Forelimb muscle (tissue), 1 donor: Measurements from ENCODE around the gene TEAD3. TPM values are rescaled to one million over a fixed set of nuclear protein-coding genes. Genes with fewer than 3 reads are reported as not detected.
"Not testable (repeated sequence)": the region's sequence is repeated elsewhere in the genome, so short reads cannot be mapped to it uniquely, and the experiment has no call there.

Source experiments
- DNase-seq: peaks from one replicate; pipeline ENCODE4 v3.0.0-alpha.2; 2013; ENCODE audit warnings: low read depth
- polyA plus RNA-seq: library from polyadenylated mRNA; unstranded; fragments of 120-200 nt; gene quantifications from one replicate; pipeline ENCODE4 v1.2.1, GENCODE V29; 2013; ENCODE audit not compliant: insufficient read length

The TEAD3 gene
- polyA plus RNA-seq: 75.7 TPM

GRCh38 chr6:35496841-35497570, at the start of gene TEAD3:
Gene TEAD3 (minus strand): TSS chr6:35497079.
- no peak for DNase-seq

GRCh38 chr6:35544769-35545361, 48.0 kb upstream of the TEAD3 start:
- no peak for DNase-seq

DNA sequence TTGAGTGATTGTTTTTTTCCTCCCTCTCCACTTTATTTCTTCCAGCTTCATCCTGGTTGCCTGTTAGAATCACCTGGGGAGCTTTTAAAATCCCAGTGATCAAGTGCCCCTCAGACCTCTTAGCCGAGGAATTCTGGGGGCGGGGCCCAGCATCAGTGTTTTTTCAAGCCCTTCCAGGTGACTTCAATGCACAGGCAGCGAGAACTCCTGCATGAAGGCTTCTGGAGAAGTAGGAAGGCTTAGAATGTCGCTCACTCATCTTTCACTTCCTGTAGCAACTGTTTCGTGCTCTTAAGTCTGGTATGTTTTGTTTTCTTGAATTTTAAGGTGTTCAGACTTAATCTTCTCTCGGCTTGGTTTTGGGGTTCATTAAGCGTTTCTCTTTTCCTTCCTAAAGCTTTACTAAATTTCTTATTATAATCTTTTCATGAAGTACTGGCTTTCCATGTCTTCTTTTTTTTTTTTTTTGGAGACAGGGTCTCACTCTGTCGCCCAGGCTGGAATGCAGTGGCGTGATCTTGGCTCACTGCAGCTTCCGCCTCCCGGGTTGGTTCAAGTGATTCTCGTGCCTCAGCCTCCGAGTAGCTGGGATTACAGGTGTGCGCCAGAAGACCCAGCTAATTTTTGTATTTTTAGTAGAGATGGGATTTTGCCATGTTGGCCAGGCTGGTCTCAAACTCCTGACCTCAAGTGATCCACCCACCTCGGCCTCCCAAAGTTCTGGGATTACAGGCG, 46.7 kb upstream of the TEAD3 start:
- DNase-seq: no peak

DNA sequence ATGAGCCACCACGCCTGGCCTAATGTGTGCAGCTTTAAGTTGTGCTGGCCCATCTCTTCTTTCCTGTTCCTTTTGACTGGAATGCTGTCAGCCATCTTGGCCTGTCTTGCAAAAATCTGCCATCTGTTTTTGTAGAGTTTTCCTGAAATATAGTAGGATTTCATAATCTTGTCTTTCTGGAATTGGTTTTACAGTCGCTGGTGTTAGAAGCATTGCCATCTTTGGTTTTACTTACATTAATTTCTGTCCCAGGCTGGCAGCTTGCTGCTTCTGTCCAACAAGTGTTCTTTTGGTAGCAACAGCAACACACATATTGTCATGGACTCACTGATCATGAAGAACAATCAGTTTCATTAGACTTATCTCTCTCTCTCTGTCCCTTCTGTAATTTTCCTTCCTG, 45.0 kb upstream of the TEAD3 start:
- DNase-seq: no peak

DNA sequence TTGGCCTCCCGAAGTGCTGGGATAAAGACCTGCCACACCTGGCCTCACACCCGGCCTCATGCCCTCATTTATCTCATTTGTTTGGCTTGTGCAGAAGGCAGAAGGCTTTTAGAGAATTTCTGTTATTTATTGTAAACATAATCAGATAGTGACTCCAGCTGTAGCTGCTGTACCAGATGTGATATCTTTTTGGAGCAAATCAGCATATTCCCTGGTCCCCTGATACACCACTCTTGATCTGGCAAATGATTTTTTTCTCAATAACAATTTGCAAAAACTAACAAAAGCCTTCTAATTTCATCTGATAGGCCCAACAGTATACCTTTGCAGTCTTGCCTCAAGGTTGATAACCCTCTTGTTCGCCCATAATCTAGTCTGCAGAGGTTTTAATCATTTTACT, 42.3 kb upstream of the TEAD3 start:
- no peak for DNase-seq

DNA sequence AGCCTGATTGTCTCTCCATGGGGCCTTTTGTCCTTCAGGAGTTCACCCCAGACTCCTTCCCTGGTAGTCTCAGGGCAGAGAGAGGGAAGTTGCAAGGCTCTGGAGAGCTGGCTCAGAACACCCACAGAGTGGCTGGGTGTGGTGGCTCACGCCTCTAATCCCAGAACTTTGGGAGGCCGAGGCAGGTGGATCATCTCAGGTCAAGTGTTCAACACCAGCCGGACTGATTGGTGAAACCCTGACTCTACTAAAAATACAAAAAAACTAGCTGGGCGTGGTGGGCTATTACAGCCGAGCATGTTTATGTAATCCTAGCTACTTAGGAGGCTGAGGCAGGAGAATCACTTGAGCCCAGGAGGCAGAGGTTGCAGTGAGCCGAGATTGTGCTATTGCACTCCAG, 39.0 kb upstream of the TEAD3 start:
- not testable (repeated sequence) for DNase-seq

GRCh38 chr6:35534407-35535170, 37.7 kb upstream of the TEAD3 start:
- no peak for DNase-seq

GRCh38 chr6:35533981-35534380, 37.1 kb upstream of the TEAD3 start:
- DNase-seq: no peak

DNA sequence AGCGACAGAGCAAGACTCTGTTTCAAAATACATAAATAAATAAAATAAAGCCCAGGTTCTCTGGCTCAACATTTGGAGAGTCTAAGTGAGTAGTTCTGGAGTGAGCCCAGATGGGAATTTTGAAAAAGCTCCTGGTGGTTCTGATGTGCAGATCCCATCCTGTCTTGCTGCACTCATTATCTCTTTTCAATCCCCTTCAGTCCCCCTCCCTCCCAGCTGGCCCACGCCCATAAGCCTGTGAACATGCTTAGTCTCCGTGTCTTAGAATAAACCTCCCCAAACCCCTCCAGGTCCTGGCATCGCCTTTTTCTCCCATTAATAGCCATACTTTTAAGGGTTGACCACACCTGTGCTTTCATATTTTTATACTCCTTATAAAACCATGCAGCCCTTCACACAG, 35.2 kb upstream of the TEAD3 start:
- DNase-seq: no peak

GRCh38 chr6:35524380-35525020, 27.6 kb upstream of the TEAD3 start:
- no peak for DNase-seq

DNA sequence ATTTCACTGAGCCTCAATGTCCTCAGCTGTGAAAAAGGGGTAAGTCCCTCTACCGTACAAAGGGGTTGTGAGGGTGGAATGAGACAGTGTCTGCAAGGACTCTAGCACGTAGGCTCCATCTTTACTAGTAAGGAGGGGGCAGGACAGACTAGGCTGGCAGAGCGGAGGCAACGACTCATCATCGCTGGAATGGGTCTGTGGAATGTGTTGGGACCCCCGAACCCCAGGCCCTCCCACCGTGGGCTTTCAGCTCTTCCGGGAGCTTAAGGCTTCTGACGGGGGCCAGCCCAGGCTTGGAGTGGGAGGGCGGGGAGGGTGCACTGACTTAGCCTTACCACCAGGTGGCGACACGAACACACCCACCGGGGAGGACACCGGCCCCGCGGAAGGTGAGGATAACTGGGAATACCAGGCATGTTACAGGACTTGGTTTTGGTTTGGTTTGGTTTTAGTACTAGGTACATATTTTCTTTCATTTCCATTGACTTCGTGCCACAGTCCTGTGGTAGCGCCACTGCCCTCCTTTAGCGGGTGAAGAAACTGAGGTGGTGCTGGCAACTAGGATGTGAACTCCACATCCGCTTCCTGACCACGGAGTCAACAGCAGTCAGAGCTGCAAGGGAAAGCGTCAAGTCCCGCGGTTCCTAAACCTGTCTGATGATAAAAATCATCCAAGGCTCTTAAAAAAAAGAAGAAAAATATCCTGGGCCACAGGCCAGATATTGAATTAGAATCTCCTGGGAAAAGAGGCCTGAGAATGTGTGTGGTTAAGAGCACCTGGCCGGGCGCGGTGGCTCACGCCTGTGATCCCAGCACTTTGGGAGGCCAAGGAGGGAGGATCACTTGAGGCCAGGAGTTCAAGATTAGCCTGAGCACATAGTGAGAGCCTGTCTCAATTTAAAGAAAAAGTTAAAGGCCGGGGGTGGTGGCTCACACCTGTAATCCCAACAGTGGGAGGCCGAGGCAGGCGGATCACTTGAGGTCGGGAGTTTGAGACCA, 26.1 kb upstream of the TEAD3 start:
- no peak for DNase-seq

DNA sequence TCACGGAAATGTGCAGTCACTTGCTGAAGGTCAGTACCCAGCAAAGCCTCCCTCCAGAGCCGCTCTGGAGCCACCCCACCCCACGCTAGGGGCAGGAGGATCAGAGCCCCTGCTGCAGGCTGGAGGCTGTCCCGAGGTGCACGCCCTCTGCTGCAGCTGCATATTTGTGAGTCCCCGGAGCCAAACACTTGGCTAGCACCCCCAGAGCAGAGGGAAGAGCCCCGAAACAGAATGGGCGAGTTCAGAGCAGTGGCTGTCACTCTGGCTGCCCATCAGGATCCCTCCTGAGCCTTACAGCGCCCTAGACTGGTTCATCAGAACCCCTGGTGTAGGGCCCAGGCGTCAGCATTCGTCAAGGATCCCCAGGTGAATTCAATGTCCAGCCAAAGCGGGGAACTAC, 25.3 kb upstream of the TEAD3 start:
- no peak for DNase-seq

DNA sequence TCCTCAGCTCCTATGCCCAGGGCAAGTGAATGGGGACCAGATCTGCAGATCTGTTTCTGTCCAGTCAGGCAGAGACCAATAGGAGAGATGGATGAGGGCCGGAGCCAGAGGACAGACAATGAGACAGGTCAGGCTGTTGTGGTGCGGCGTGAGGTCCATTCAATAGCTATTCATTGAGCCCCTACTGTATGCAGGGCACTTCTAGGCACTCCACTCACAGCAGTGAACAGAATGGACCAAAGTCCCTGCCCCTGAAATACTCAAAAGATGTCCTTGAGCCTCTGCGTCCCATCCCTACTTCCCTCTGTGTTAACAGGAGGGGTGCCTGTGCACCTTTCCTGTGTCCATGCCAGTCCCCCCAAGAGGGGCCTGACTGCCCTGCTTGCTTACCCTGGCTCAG, 24.4 kb upstream of the TEAD3 start:
- no peak for DNase-seq

GRCh38 chr6:35519313-35520015, 22.6 kb upstream of the TEAD3 start:
- DNase-seq: no peak

- DNase-seq: no peak
These were observed 21.9 kb upstream of the TEAD3 start for GRCh38 chr6:35518566-35519312.

DNA sequence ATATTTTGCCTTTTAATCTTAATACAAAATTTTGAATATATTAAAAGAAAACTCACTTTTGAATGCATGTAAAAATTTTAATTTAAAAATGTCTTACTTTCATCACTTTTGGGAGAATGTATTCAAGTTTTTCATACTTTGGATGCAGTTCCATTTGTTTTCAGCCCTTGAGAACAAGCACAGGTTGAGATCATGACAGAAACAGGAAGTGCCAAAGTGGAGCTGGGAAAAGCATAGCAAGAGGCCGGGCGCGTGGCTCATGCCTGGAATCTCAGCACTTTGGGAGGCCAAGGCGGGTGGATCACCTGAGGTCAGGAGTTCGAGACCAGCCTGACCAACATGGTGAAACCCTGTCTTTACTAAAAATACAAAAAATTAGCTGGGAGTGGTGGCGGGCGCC, 21.1 kb upstream of the TEAD3 start:
- not testable (repeated sequence) for DNase-seq

- DNase-seq: no peak
These were observed 19.8 kb upstream of the TEAD3 start for GRCh38 chr6:35516712-35517111.

- DNase-seq: not testable (repeated sequence)
These were observed 19.1 kb upstream of the TEAD3 start for GRCh38 chr6:35515939-35516338.

DNA sequence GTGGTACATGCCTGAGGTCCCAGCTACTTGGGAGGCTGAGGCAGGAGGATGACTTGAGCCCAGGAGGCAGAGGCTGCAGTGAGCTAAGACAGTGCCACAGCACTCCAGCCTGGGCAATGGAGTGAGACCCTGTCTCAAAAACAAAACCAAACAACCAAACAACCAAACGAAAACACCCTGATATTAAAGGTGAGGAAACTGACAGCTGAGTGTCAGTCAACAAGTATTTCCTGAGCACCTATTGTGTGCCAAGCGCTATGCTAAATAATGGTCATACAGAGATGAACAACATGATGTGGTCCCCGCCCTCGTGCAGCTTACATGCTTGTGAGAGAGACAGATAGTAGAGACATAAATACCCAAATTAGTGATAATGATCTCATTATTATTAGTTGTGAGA, 17.7 kb upstream of the TEAD3 start:
- no peak for DNase-seq
